ENCODE measurements around the gene THBS3.

GRCh38 chr1:155247667-155248553 is 40.2 kb upstream of the THBS3 start:
- TF ChIP-seq CTCF (conservative IDR thresholded peaks at IDR 0.05; ENCODE audit: low read depth, low read length) (no peak), MXI1 (IDR thresholded peaks at IDR 0.05; ENCODE audit: borderline replicate concordance, low read depth, low read length) (no peak), CEBPB (IDR thresholded peaks at IDR 0.05; ENCODE audit: low read depth, low read length) (no peak)
